IMR-90 (cell line): ENCODE measurements around the gene LPAR2. TPM values are rescaled to one million over a fixed set of nuclear protein-coding genes. Genes with fewer than 3 reads are reported as not detected.
A peak's percentile ranks its signal among the peaks of the same experiment; 100 is the strongest.

Experiments used
- ATAC-seq: fragments of 200-7000 bp; cut with Tn5 transposase; 2 replicates; pipeline ENCODE4 v1.9.1; 2020; ENCODE audit warnings: low read depth, mild to moderate bottlenecking, moderate library complexity
- BruUV-seq: library from RNA; stranded (reverse); fragments of 400-500 nt; replicated peaks from 2 replicates; lab custom pipeline; 2021; lab: Mats Ljungman, UMichigan
- CTCF ChIA-PET: fragments of 300-600 bp; formaldehyde crosslinking; extraction: SDS; loops from one replicate; lab custom pipeline; 2021; ENCODE audit warnings: antibody characterized with exemption; lab: Yijun Ruan, JAX
- POLR2A ChIA-PET: fragments of 300-600 bp; sonication (Branson Sonifier 250); formaldehyde crosslinking; loops from one replicate; lab custom pipeline; 2022; ENCODE audit warnings: antibody characterized with exemption; ENCODE audit not compliant: unreplicated experiment; lab: Charles Lee
- DNase-seq: peaks from one replicate; pipeline ENCODE4 v3.0.0; 2013
- H2AFZ ChIP-seq: replicated peaks from 2 replicates; pipeline ENCODE3; 2013; ENCODE audit warnings: low read length, mild to moderate bottlenecking; ENCODE audit not compliant: poor library complexity
- H2AK5ac ChIP-seq: 2 replicates; pipeline ENCODE4 v1.6.1; 2013; ENCODE audit warnings: low read depth, low read length, inconsistent platforms
- H2AK9ac ChIP-seq: replicated peaks from 2 replicates; pipeline ENCODE3; 2013; ENCODE audit warnings: mild to moderate bottlenecking, low read depth, low read length, moderate library complexity; ENCODE audit not compliant: poor library complexity
- H2BK120ac ChIP-seq: 2 replicates; pipeline ENCODE4 v1.6.1; 2013; ENCODE audit warnings: low read depth, low read length, inconsistent platforms
- H2BK15ac ChIP-seq: 3 replicates; pipeline ENCODE4 v1.6.1; 2013; ENCODE audit warnings: low read depth, low read length, inconsistent platforms
- H2BK20ac ChIP-seq: 2 replicates; pipeline ENCODE4 v1.6.1; 2013; ENCODE audit warnings: low read depth, mild to moderate bottlenecking, inconsistent platforms, low read length, moderate library complexity
- H2BK5ac ChIP-seq: 2 replicates; pipeline ENCODE4 v1.6.1; 2013; ENCODE audit warnings: mild to moderate bottlenecking, low read depth, low read length, inconsistent platforms; ENCODE audit not compliant: poor library complexity, severe bottlenecking
- H3K14ac ChIP-seq: replicated peaks from 2 replicates; pipeline ENCODE4 v1.6.1; 2013; ENCODE audit warnings: low read depth, low read length, inconsistent platforms
- H3K18ac ChIP-seq: 2 replicates; pipeline ENCODE4 v1.6.1; 2013; ENCODE audit warnings: low read depth, low read length, control low read depth
- H3K23ac ChIP-seq: 2 replicates; pipeline ENCODE4 v1.6.1; 2013; ENCODE audit warnings: low read depth, low read length, inconsistent platforms
- H3K27ac ChIP-seq: 2 replicates; pipeline ENCODE4 v1.5.1; 2013; ENCODE audit warnings: mild to moderate bottlenecking, control low read depth, low read length; ENCODE audit not compliant: insufficient read depth
- H3K27me3 ChIP-seq: 2 replicates; pipeline ENCODE4 v1.6.1; 2013; ENCODE audit warnings: low read length; ENCODE audit not compliant: control insufficient read depth, insufficient read depth
- H3K36me3 ChIP-seq: 2 replicates; pipeline ENCODE4 v1.6.1; 2013; ENCODE audit warnings: low read length, mixed read lengths; ENCODE audit not compliant: control insufficient read depth, insufficient read depth
- H3K4ac ChIP-seq: 2 replicates; pipeline ENCODE4 v1.6.1; 2013; ENCODE audit warnings: low read depth, low read length, inconsistent platforms
- H3K4me1 ChIP-seq: 2 replicates; pipeline ENCODE4 v1.6.1; 2013; ENCODE audit warnings: low read length, mixed read lengths; ENCODE audit not compliant: control insufficient read depth, insufficient read depth
- H3K4me2 ChIP-seq: 2 replicates; pipeline ENCODE4 v1.6.1; 2013; ENCODE audit warnings: low read depth, mild to moderate bottlenecking, control low read depth, low read length, moderate library complexity
- H3K4me3 ChIP-seq: 2 replicates; pipeline ENCODE4 v1.5.1; 2013; ENCODE audit warnings: low read depth, mild to moderate bottlenecking, control low read depth, low read length, moderate library complexity; ENCODE audit not compliant: insufficient read depth
- H3K56ac ChIP-seq: 2 replicates; pipeline ENCODE4 v1.6.1; 2013; ENCODE audit warnings: low read length, inconsistent platforms; ENCODE audit not compliant: insufficient read depth; ENCODE audit errors: extremely low read depth
- H3K79me1 ChIP-seq, 2 experiments: 2 replicates each; pipeline ENCODE4 v1.6.1; 2013; ENCODE audit warnings: low read length in 2 of 2, inconsistent platforms in 1 of 2, low read depth in 1 of 2
- H3K9ac ChIP-seq: 2 replicates; pipeline ENCODE4 v1.6.1; 2013; ENCODE audit warnings: low read depth, low read length, control low read depth
- H3K9me1 ChIP-seq: 2 replicates; pipeline ENCODE4 v1.6.1; 2013; ENCODE audit warnings: low read length, inconsistent platforms; ENCODE audit not compliant: insufficient read depth
- H3K9me3 ChIP-seq: 2 replicates; pipeline ENCODE4 v1.6.1; 2013; ENCODE audit warnings: low read length; ENCODE audit not compliant: control insufficient read depth, insufficient read depth
- H4K20me1 ChIP-seq: 2 replicates; pipeline ENCODE4 v1.6.1; 2013; ENCODE audit warnings: low read length, inconsistent platforms; ENCODE audit not compliant: insufficient read depth
- H4K5ac ChIP-seq: 2 replicates; pipeline ENCODE4 v1.6.1; 2013; ENCODE audit warnings: mild to moderate bottlenecking, low read depth, low read length, control low read depth
- H4K8ac ChIP-seq, 2 experiments: 2 replicates each; pipeline ENCODE4 v1.6.1; 2013; ENCODE audit warnings: low read depth in 2 of 2, low read length in 2 of 2, control low read depth in 1 of 2, inconsistent platforms in 1 of 2
- H4K91ac ChIP-seq: 2 replicates; pipeline ENCODE4 v1.6.1; 2013; ENCODE audit warnings: low read depth, low read length, inconsistent platforms; ENCODE audit not compliant: insufficient read depth
- BHLHE40 ChIP-seq: fragments of 150-350 bp; IDR thresholded peaks from 2 replicates; pipeline ENCODE4 v1.6.1; 2016; ENCODE audit warnings: mild to moderate bottlenecking, low read depth, low read length
- MAZ ChIP-seq: IDR thresholded peaks from 2 replicates; pipeline ENCODE4 v1.6.1; 2012; ENCODE audit warnings: low read depth, mild to moderate bottlenecking, low read length, improper control_type of control experiment, moderate library complexity, borderline replicate concordance
- POLR2A ChIP-seq: IDR thresholded peaks from 2 replicates; pipeline ENCODE4 v1.6.1; 2012; ENCODE audit warnings: mild to moderate bottlenecking, low read depth, low read length
- WGBS, 2 experiments: methylation state at CpG; one replicate each; pipeline versions ENCODE4 v1.1.5 to v1.1.7; 2013; ENCODE audit warnings: missing lambda C conversion rate in 2 of 2; ENCODE audit not compliant: insufficient read length in 1 of 2; ENCODE audit errors: extremely low coverage in 2 of 2; 5-methylcytosine and 5-hydroxymethylcytosine counted together
- dilution Hi-C: fragments of 300-500 bp; cut with HindIII; formaldehyde crosslinking; loops from one replicate; pipeline ENCODE4 v1.14.3; 2018; ENCODE audit warnings: low sequenced_read_pairs; ENCODE audit not compliant: unreplicated experiment
- in situ Hi-C: fragments of 300-500 bp; cut with MboI; formaldehyde crosslinking; loops from 3 replicates; pipeline ENCODE4 v1.14.3; 2019; ENCODE audit warnings: low sequenced_read_pairs, inconsistent platforms, mixed read lengths
- intact Hi-C: fragments of 100-400 bp; cut with micrococcal nuclease; formaldehyde crosslinking; loops from 2 replicates; pipeline ENCODE4 v1.10.0; 2022
- polyA plus RNA-seq, 3 experiments: library from polyadenylated mRNA; depleted of rRNA; stranded (reverse); fragments of >200 nt; gene quantifications; 2 replicates each; pipeline ENCODE4 v1.2.3, GENCODE V29; 2012; ENCODE audit warnings: low replicate concordance in 1 of 3
- total RNA-seq: library from RNA; depleted of rRNA; stranded (reverse); fragments of >200 nt; gene quantifications from 2 replicates; pipeline ENCODE4 v1.2.3, GENCODE V29; 2012
- TF ChIP-seq, protein P1 (sequence below): conservative IDR thresholded peaks from 2 replicates; pipeline ENCODE4 v1.5.1; 2012; ENCODE audit warnings: mild to moderate bottlenecking, low read depth, low read length, improper control_type of control experiment

Gene LPAR2
- total and polyA plus RNA-seq, 2 of the 4 experiments (the other 2 are of a cell fraction), result under 0.01 to 5.4 TPM

DNA sequence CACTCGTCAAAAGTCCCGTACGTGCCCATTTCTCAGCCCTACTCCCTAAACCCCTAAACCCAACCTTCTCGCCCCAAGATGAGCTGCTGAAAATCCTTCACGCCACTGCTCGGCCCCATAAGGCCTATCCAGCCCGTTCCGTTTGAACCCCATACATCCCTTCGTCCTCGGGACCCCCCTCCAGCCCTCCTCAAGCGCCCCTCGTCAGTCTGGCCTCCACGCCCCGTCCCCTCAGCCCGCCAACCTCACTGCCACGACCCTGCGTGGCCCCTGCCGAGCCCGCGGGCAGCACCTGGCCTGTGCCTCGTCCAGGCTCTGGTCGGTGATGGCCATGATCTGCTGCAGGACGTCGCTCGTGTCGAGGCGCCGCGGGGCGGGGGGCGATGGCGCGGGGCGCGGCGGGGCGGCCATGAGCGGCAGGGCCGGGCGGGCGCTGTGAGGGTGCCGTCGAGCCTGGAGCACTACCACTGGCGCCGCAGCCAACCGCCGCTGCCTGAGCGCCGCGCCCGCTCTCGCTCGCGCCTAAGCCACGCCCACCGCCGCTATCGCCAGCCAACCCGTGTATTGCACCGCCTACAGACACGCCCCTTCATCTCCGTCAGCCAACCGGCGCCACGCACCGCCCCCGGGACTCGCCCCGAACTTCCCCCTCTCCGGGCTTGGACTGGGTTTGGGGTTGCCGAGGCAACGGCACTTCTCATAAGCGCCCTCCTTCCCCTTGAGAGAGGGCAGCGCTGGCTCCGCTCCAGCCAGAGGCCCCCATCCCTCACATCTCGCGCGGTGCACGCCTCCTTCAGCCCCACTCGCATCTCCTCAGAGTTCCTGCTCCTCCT is 9.6 kb downstream of the LPAR2 start, which contains the start of gene PBX4:
Gene PBX4, minus strand, starts transcription at position 469 of the 833 bp plus-strand sequence. Its CDS starts 58 bp downstream, at position 411.
- peak; percentile 82 for DNase-seq
- H3K27ac ChIP-seq, result peak within 1 kb of the TSS; percentile 23; the same call in 1 of the 2 replicates
- peak within 1 kb of the TSS; percentile 96 for H2AK9ac ChIP-seq
- H4K8ac ChIP-seq, result peak within 1 kb of the TSS in 1 of 2 experiments; percentile 43; a peak in 1 of 4 replicates
- no peak within 1 kb of the TSS for H2BK15ac ChIP-seq
- peak within 1 kb of the TSS; percentile 73 for H3K14ac ChIP-seq
- H3K27me3 ChIP-seq, result no peaks in the 10 kb centered on the region
- ATAC-seq, result peak; percentile 100
- peak within 1 kb of the TSS; percentile 90 for H3K23ac ChIP-seq
- peak within 1 kb of the TSS; percentile 45; the same call in 1 of the 2 replicates for H3K4ac ChIP-seq
- peak within 1 kb of the TSS; percentile 65 for H3K4me3 ChIP-seq
- in situ Hi-C loops (no loop called here), intact Hi-C loops (loop anchor here (5.0 kb wide), 1 partner anchor 51 kb away; no protein-coding TSS in a partner anchor), dilution Hi-C loops (no loop called here)
- peaks cover 11 to 14% of the 10 kb centered on the region in 2 experiments; a peak in 3 of 4 replicates for H3K79me1 ChIP-seq
- 4% methylated on average over 25 of the region's 80 CpGs; no CpG with 5 or more reads in 1 of the 2 experiments for WGBS, 2 experiments
- CTCF ChIA-PET, result interaction anchor here (0.6 kb wide), 1 partner anchor 64 kb away, joined by 3 read pairs; no protein-coding TSS in a partner anchor
- H2BK5ac ChIP-seq, result no peak within 1 kb of the TSS
- no peak within 1 kb of the TSS for H4K91ac ChIP-seq
- H3K36me3 ChIP-seq, result no peaks in the 10 kb centered on the region
- H3K4me1 ChIP-seq, result peaks cover 7% of the 10 kb centered on the region
- H3K18ac ChIP-seq, result no peak within 1 kb of the TSS
- TF ChIP-seq MAZ (0 out of 2 replicates have a peak, but pooled peaks have one; percentile 13), BHLHE40 (no peak), POLR2A (0 out of 2 replicates have a peak, but pooled peaks have one; percentile 26)
- TF ChIP-seq, protein P1, sequence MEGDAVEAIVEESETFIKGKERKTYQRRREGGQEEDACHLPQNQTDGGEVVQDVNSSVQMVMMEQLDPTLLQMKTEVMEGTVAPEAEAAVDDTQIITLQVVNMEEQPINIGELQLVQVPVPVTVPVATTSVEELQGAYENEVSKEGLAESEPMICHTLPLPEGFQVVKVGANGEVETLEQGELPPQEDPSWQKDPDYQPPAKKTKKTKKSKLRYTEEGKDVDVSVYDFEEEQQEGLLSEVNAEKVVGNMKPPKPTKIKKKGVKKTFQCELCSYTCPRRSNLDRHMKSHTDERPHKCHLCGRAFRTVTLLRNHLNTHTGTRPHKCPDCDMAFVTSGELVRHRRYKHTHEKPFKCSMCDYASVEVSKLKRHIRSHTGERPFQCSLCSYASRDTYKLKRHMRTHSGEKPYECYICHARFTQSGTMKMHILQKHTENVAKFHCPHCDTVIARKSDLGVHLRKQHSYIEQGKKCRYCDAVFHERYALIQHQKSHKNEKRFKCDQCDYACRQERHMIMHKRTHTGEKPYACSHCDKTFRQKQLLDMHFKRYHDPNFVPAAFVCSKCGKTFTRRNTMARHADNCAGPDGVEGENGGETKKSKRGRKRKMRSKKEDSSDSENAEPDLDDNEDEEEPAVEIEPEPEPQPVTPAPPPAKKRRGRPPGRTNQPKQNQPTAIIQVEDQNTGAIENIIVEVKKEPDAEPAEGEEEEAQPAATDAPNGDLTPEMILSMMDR, result no peak
- BruUV-seq, result no TSS peak
- H3K9me3 ChIP-seq, result no peaks in the 10 kb centered on the region
- H3K56ac ChIP-seq, result no peak within 1 kb of the TSS
- POLR2A ChIA-PET, result interaction anchor here (0.6 kb wide), 1 partner anchor 20 kb away, joined by 4 read pairs; no protein-coding TSS in a partner anchor
- H3K4me2 ChIP-seq, result peak within 1 kb of the TSS; percentile 99
- H4K20me1 ChIP-seq, result no peaks in the 10 kb centered on the region
- no peak within 1 kb of the TSS for H4K5ac ChIP-seq
- 0 out of 2 replicates have a peak within 1 kb of the TSS, but pooled peaks have one; percentile 31 for H2AK5ac ChIP-seq
- H2BK20ac ChIP-seq, result no peak within 1 kb of the TSS
- H2BK120ac ChIP-seq, result no peak within 1 kb of the TSS
- peak within 1 kb of the TSS; percentile 55 for H3K9ac ChIP-seq
- H3K9me1 ChIP-seq, result peaks cover 10% of the 10 kb centered on the region; the same call in 1 of the 2 replicates
- H2AFZ ChIP-seq, result peak within 1 kb of the TSS; percentile 95
